HCEC 1CT (cell line): ENCODE measurements around the gene CD38.
"Not testable (repeated sequence)": the region's sequence is repeated elsewhere in the genome, so short reads cannot be mapped to it uniquely, and the experiment has no call there.

Source experiments
- DNase-seq: peaks from one replicate; pipeline ENCODE4 v3.0.0-alpha.2; 2017

CD38 gene

DNA sequence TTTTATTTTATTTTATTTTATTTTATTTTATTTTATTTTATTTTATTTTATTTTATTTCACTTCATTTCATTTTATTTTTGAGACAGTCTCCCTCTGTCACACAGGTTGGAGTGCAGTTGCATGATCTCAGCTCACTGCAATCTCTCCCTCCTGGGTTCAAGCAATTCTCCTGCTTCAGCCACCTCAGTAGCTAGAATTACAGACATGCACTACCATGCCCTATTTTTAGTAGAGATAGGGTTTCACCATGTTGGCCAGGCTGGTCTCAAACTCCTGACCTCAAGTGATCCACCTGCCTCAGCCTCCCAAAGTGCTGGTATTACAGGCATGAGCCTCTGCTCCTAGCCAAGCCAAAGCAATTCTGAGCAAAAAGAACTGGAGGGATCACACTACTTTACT lies 24.4 kb downstream of the CD38 start:
- DNase-seq = not testable (repeated sequence)

DNA sequence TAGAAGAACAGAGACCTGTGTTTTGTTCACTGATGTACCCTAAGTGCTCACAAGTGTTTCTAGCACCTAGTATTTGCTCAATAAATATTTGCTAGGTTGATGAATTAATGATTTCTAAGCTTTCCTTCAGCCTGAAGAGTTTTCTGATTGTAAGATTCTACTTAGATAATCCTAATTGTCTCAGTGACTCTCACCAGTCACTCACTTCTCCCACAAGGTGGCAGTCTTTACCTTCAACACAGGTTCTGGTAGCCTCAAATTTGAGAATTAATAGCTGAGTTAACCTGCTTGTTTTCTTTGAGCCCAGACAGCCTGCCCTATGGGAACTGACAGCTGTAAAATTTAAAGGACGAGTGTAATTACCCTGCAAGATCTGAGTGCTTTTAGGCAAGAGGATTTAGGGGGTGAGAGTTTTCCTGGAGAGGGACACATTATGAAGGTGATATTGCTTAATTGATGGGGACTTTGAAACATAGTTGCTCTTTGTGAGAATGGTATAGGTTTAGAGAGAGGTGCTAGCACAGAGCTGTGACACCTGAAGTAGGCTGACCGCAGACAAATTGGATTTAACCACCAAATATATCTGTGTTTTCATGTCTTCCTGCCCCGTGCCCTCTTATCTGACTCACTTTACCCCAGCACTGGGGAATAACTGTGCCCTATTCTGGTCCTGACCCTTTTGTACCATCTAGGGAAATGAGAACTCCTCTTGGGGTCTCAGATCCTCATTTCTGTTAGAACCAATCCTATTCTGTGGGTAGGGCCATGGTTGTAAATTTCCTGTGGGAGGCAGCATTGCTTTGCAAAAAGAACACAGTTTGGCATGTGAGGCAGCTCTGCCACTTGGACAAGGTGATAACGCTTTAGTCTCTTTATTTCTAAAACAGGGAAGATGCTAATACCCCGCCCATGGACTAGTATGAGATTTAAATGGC lies 27.7 kb downstream of the CD38 start:
- DNase-seq = peak; percentile 29

DNA sequence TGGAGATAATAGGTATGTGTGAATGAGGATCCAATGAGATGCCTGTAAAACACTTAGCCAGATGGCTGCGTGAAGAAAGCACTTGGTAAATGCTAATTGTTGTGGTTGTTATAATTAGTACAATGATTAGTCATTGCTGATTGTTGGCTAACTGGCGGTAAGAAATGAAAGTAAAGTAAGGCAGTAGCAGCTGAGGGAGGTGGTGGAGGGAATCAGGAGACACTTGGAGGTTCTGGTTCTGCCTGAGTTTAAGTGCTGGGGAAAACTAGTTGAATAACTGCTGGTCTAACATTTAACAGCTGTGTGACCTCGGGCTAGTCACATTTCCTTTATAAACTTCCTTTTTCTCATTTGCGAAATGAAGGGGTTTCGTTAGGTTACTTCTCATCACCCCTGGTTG lies 30.9 kb downstream of the CD38 start:
- no peak for DNase-seq

DNA sequence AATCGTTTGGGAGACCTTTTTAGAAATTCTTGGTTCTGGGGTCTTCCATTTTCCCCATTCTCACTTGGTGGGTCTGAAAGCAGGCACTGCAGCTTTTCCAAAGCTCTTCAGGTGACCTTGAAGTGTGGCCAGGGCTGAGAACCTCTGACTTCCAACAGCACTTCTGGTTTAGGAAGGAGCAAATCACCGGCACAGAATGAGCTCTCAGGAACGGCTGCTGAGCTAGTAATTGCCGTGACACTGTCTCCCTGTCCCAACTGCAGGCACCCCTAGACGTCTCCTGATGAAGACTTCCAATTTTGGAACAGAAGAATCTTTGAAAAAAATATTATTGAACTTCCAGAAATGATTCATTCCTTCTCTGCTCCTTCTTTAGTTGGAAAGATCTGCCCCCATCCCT lies 31.3 kb downstream of the CD38 start:
- no peak for DNase-seq

DNA sequence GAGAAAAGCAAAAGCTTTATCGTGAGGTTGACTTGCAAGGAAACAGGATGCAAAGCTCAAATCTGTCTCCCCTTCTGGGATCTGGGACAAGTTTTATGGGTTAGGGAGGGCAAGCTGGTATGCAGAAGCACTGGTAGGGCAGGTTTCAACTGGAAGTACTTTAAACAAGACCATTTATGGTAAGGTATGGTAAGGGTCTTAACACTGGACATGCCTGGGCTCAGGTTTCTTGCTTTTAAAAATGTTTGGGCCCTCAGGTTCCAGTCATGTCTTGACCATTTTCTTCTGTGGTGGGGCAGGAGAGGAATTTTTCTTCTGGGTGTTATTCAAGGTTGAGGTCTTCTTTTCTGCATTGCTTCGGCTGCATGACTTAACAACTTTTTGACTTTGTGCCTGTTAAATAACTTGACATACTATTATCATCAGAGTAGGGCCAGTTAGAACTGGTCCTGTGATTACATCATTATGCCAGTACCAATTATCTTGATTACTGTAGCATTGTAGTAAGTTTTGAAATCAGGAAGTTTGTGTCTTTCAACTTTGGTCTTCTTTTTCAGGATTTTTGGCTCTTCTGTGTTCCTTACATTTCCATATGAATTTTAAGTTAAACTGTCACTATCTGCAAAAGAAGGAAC lies 33.7 kb downstream of the CD38 start:
- no peak for DNase-seq

DNA sequence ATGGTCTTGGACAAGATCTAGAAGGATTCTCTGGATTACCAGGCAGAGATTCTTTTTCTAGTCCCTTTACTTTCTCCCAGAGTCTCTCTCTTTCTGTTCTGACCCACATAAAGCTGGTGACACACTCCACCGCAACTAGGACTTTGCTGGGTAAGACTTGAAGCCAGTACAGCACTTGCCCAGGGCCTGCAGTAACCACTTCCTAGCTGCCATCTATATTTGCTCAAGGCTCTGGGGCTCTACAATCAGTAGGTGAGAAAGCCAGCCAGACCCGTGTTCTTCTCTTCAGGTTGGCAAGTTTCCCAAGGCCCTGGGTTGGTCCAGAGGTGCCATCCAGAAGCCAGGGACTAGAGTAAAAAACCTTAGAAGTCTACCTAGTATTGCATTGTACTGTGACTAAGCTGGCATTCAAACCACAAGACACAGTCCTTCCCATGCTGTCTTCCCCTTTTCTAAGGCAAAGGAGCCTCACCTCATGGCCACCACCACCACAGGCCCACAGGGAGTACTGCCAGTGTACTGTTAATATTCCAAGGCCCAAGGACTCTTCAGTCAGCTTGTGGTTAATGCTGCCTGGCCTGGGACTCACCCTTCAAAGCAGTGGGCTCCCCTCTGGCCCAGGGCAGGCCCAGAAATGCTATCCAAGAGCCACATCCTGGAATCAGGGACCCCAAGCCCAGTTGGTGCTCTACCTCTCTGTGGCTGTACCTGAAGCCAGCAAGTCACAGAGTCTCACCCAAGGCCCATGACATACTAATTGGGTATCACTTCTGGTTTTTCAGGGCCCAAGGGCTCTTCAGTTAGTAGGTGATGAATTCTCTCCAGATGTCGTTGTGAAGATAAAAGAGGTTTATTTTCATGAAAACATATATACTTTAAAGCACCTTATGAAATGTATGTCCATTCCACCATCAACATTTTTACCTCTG lies 54.7 kb downstream of the CD38 start:
- no peak for DNase-seq

DNA sequence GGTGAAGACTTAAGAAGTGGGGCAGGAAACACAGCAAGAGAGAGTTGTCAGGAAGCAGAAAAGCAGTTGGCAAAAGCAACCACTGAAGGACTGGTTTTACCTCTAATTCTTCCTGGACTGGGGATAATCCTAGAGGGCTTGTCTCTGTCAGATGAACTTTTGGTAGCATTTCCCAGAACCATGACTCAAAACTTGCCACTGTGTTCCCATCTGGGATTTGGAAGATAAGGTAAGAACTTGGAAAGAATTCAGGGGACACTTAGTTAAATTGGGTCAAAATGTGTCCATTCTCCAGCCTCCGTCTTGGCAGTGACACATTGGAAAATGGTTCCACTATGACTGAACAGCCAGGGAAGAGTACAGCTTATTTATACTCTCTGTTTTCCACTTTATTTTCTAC lies 55.7 kb downstream of the CD38 start:
- DNase-seq = no peak

DNA sequence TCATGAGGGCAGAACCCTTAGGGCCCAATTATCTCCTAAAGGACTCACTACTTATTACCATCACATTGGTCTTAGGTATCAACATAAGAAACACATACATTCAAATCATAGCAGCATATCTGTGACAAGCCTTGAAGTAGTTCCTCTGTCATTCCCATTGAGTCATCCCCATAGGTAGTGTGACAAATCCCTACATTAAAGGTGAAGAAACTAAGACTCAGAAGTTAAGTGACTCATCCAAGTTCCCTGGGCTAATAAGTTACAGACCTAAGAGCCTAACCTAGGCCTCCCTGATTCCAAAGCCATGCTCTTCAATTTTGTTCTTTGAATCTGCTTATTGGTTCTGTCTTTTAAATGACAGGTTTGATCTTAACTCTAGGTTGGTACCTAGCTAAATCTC lies 58.2 kb downstream of the CD38 start:
- no peak for DNase-seq

DNA sequence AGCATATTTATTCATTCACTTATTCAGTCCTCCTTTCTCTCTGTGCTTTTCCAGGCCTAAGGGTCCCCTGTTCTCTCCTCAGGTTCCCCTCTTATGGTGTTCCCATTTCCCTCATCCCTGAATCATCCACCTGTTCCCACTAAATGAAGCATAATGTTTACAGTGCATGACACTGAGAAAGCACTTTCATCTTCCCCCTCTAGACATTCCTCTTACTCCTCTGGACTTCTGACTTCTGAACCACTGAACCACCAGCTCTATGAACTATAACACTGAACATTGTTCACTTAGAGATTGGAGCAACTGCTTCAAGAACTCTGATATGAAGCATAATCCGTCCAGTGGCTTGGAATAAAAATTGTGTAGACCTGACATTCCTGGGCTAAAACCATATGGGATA lies 59.5 kb downstream of the CD38 start:
- no peak for DNase-seq

DNA sequence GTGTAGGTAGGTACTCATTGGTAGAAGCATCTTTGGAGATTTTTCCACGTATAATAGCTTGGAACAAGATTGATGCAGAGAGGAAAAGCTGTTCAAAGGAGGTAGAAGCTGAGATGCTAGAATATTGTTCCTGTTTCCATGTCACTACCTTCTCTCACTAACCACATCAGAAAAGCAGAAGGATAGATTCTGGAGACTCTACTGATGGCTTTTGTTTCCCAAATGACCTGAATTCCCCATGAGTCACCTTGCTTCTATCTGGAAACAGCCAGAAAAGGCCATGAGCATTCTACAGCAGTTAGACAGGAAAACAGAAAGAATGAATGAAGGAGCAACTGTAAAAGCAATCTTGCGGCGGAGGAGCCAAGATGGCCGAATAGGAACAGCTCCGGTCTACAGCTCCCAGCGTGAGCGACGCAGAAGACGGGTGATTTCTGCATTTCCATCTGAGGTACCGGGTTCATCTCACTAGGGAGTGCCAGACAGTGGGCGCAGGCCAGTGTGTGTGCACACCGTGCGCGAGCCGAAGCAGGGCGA lies 63.1 kb downstream of the CD38 start:
- not testable (repeated sequence) for DNase-seq

DNA sequence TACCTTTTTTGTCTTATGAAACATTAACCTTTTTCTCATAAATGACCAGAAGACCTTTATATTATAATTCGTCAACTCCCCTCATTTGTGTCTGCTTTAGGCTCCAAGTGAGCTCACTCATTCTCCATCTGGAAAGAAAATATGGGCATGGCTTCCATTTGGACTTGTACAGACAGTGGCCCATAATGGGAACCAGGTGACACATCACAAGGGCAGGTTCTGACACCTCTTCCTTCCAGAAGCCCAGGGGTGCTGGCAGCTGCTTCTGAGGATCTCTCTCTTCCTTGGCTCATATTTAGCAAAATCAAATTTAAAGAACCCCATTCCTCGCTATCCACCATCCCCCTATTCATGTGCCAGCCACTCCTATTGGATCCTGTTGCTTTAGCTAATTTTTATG lies 69.6 kb downstream of the CD38 start:
- no peak for DNase-seq

DNA sequence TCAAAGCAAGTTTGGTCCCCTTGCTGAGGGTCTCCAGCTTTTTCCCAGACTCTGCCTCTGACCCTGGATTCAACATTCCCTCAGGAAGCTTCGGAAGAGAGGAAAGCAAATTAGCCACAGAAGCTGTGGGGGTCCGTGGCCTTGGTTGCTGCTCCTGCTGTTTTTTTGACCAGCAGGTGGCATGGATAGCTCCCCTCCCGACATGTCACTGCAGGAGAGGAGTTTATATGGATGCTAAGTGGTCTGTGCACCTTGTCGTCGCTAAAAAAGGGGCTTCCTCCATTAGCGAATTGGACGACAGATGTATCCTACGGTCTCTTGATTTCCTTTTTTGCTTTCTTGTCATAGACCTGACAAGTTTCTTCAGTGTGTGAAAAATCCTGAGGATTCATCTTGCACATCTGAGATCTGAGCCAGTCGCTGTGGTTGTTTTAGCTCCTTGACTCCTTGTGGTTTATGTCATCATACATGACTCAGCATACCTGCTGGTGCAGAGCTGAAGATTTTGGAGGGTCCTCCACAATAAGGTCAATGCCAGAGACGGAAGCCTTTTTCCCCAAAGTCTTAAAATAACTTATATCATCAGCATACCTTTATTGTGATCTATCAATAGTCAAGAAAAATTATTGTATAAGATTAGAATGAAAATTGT lies 70.2 kb downstream of the CD38 start:
- DNase-seq = no peak

DNA sequence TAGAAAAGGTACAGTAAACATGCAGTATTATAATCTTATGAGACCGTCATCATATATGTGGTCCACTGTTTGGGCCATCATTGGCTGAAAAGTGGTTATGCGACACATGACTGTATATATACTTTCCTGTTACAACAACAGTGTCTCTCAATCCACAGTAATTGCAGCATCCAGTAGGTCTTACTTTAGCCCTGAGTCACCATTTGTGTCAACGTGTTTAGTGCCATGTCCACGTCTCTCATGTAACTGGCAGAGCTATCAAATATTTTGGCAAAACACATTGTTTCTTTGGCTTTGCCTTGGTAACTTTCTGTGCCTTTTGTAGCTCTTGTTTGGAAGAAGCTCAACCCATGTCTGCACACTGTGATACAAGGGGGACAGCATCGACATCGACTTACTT lies 73.8 kb downstream of the CD38 start:
- DNase-seq = no peak

DNA sequence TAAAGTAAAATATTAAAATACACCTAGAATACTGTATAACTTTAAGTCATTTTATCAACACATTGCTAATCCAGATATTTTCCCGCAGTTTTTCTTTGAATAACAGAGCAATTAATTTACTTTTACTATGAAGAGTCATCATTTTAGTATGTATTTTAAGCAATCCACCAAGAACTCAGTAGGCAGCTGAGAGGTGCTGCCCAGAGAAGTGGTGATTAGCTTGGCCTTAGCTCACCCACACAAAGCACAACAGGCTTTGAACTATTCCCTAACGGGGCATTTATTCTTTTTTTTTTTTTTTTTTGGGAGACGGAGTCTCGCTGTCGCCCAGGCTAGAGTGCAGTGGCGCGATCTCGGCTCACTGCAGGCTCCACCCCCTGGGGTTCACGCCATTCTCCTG lies 74.4 kb downstream of the CD38 start:
- DNase-seq = no peak

DNA sequence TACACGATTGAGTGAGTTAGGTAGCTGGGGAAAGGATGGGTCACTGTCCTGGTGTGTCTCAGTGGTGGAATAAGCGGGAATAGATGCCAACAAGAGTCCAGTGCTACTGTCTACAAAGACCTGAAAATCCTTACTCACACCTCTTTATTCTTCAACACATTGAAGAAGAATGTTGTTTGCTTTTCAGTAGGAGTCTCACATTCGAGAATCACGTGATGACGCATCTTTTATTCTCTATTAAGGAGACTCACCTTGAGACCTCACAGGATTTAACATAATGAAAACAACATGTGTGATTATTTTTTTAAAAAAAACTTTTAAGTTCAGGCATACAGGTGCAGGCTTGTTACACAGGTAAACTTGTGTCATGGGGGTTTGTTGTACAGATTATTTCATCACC lies 75.2 kb downstream of the CD38 start:
- DNase-seq = no peak

DNA sequence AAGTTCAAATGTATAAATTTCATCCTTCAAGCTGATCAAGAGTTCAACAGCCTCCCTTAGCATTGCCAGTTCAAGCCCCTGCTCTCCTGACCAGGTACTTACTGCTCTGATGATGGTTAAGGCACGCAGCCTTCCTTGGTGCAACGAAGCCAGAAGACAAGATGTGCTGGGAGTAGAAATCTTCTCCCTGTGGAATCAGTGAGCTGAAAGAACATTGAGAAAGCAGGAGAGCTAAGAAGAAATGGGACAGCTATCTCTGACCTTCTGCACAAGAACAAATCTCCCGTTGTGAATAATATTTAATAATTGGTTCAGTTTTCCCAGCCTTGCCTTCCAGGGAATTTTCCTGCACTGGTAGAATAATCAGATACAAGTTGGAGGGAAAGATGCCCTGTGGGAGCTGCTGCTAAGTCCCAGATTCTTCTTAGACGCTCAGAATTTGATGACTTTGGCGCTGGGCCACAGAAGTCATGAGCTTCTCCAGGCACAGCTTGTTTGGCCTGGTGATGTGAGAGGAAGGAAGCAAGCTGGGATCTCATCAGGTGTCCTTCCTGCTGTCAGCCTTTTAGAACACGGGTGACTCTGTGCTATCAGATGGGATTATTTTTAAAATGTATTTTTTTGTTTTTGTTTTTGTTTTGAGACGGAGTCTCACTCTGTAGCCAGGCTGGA lies 77.8 kb downstream of the CD38 start:
- DNase-seq = no peak

DNA sequence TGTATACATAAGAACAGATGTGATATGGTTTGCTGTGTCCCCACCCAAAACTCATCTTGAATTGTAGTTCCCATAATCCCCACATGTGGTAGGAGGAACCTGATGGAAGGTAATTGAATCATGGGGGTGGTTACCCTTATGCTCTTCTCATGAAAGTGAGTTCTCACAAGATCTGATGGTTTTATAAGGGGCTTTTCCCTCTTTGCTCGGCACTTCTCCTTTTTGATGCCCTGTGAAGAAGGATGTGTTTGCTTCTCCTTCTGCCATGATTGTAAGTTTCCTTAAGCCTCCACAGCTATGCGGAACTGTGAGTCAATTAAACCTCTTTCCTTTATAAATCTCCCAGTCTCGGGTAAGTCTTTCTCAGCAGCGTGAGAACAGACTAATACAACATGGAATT lies 83.1 kb downstream of the CD38 start:
- DNase-seq = not testable (repeated sequence)

DNA sequence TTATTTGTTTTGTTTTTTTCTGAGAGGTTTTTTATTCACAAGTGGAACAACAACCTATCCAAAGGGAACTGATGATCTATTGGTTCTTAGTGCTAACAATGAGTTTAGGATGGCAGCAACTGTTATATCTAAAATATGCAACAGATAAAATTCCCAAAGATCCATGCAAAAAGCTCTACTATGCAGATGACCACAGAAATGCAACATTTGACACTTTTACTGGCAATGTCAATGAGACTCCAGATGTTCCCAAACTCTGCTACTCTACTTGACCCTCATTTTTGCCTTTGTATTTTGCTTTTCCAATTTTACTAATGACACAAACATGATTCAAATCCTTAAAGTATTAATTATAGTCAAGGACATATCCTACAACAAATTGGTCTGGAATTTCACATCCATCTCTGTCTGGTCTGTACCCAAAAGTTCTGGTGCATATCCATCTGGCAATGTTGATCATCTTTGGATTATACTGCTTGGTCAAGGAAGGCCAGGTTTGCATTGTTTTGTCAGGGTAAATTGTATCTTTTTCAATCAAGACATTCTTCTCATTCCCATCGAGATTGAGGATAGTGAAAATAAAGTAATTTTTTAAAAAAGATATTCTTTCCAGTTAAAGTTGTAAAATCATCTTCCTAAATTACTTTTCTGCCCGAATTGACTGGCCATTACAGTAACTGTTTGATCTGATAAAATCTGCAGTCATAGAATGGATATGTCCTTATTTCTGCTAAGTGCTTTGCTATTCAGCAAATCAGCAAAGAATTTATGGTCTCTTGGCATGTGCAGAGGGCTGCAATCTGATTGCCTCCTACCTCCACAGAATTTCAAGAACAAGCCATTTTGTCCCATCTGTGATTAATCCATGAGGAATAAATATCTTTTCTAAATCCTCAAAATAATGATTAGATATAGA lies 86.8 kb downstream of the CD38 start:
- no peak for DNase-seq

DNA sequence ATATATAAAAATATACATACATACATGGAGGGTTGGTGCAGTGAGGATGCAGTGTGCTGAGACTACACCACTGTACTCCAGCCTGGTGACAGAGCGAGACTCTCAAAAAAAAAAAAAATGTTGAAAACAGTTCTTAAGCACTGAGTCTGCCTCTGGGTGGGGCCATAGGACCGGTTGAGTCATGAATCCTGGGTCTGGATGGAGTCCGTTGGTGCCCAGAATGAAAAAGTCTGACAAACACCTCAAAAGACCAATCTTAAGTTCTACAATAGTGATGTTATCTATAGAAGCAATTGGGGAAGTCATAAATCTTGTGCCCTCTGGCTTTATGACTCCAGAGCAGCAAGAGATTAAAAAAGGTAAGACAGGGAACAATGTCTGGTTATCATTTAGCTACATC lies 90.0 kb downstream of the CD38 start:
- DNase-seq = no peak

DNA sequence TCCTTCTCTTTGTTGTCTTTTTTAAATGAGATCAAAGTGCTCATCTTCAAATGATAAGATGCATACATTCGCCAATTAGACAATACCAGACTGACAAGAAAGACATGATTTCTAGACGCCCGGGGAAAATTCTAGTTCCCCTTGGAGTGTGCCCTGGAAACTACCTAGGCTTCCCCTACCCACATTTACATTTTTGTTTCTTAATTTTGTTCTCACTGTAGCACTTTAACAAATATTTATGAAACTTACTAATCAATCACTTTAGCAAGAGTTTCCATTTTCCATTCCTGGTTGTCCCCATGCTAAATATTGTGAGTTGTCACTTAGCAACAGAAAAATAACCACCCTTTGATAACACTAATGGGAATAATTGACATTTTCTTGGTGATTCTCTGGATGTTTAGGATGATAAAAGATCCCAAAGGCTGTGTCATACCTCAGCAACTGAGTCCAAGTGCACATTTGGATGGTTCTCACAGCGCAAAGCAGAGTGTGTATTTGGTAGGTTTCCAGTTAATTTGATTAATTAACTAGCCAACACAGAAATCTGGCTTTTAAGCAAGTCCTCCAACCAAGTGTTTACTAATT lies 90.8 kb downstream of the CD38 start:
- no peak for DNase-seq
